HepG2 (cell line): ENCODE measurements around the gene GNG13. TPM values are rescaled to one million over a fixed set of nuclear protein-coding genes. Genes with fewer than 3 reads are reported as not detected.

Experiments
- RXRA ChIP-seq: sonication (generic); formaldehyde crosslinking; IDR thresholded peaks from 2 replicates; pipeline ENCODE4 v1.5.1; 2020; ENCODE audit warnings: missing genetic modification reagents
- SALL1 ChIP-seq: sonication (generic); formaldehyde crosslinking; IDR thresholded peaks from 2 replicates; pipeline ENCODE4 v1.8.0; 2022; ENCODE audit warnings: mild to moderate bottlenecking, missing genetic modification reagents
- ZNF451 ChIP-seq: sonication (generic); formaldehyde crosslinking; IDR thresholded peaks from 2 replicates; pipeline ENCODE4 v1.5.0; 2020; ENCODE audit warnings: mild to moderate bottlenecking, missing genetic modification reagents
- polyA plus RNA-seq, 8 experiments: library from polyadenylated mRNA; depleted of rRNA in 3 of 8; stranded (reverse) in 7 of 8; unstranded in 1 of 8; fragments of >200 nt; fragmentation: Illumina TruSeq in 4 of 8; extraction: Trizol in 4 of 8; gene quantifications; 2 replicates each; pipeline versions ENCODE4 v1.2.1 to v1.2.3, GENCODE V29; 2011 to 2016; ENCODE audit warnings: low read depth in 4 of 8, missing spikeins in 1 of 8, mixed read lengths in 1 of 8; ENCODE audit not compliant: insufficient read depth in 1 of 8
- total RNA-seq, 5 experiments: library from RNA; depleted of rRNA; stranded (reverse); fragments of >200 nt; fragmentation: Illumina TruSeq; extraction: Trizol; gene quantifications; 2 replicates each; pipeline ENCODE4 v1.2.3, GENCODE V29; 2016; ENCODE audit warnings: low read depth in 1 of 5
- TF ChIP-seq, protein P1 (sequence below): sonication (generic); formaldehyde crosslinking; conservative IDR thresholded peaks from 2 replicates; pipeline ENCODE4 v1.4.0; 2020; ENCODE audit warnings: missing genetic modification reagents
- TF ChIP-seq, protein P2 (sequence below): sonication (generic); formaldehyde crosslinking; IDR thresholded peaks from 2 replicates; pipeline ENCODE4 v1.4.0; 2020; ENCODE audit warnings: missing genetic modification reagents, borderline replicate concordance
- TF ChIP-seq, protein P3 (sequence below): sonication (generic); formaldehyde crosslinking; IDR thresholded peaks from 2 replicates; pipeline ENCODE4 v1.4.0; 2020; ENCODE audit warnings: mild to moderate bottlenecking, missing genetic modification reagents
- TF ChIP-seq, protein P4 (sequence below): IDR thresholded peaks from 2 replicates; pipeline ENCODE4 v1.6.1; 2012; ENCODE audit warnings: inconsistent platforms

The GNG13 gene
- total and polyA plus RNA-seq, 2 of the 13 experiments (the other 11 are each of a cell fraction or from before 2014, with no cell fraction given) = not detected

DNA sequence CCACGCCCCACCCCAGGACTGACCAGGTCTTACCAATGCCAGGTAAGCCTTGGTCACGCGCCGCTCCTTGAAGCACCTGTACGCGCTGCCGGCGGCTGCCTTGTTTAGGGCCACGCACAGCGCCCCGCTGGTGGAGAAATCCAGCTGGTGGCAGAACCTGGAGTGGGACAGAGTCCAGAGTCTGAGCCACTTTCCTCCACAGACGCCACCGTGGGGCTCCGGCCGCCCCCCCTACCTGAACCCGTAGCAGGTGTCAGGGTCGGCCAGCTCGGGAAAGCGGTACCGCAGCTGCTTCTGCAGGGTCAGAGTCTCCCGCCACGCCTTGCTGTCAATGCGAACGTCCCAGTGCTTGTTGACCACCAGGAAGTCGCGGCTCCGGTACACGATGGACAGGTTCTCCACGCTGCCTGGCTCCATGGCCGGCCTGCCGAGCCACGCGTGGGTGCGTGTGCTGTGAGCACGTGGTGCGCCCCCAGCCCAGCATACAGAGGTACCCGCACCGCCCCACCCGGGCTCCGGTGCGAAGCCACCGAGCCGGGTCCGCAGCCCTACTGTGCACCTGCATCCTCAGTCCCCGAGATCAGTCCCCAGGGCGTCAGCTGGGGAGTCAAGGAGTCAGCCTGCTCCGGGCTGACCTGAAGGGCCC lies 13.1 kb downstream of the GNG13 start (continued):
- TF ChIP-seq, protein P1, sequence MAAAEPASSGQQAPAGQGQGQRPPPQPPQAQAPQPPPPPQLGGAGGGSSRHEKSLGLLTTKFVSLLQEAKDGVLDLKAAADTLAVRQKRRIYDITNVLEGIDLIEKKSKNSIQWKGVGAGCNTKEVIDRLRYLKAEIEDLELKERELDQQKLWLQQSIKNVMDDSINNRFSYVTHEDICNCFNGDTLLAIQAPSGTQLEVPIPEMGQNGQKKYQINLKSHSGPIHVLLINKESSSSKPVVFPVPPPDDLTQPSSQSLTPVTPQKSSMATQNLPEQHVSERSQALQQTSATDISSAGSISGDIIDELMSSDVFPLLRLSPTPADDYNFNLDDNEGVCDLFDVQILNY (CRISPR knock-in tag) = peak; percentile 59; the same call in 1 of the 2 replicates
- TF ChIP-seq ZNF451 (no peak), SALL1 (peak; percentile 17), RXRA (CRISPR knock-in tag) (peak; percentile 46; the same call in 1 of the 2 replicates)
- TF ChIP-seq, protein P2, sequence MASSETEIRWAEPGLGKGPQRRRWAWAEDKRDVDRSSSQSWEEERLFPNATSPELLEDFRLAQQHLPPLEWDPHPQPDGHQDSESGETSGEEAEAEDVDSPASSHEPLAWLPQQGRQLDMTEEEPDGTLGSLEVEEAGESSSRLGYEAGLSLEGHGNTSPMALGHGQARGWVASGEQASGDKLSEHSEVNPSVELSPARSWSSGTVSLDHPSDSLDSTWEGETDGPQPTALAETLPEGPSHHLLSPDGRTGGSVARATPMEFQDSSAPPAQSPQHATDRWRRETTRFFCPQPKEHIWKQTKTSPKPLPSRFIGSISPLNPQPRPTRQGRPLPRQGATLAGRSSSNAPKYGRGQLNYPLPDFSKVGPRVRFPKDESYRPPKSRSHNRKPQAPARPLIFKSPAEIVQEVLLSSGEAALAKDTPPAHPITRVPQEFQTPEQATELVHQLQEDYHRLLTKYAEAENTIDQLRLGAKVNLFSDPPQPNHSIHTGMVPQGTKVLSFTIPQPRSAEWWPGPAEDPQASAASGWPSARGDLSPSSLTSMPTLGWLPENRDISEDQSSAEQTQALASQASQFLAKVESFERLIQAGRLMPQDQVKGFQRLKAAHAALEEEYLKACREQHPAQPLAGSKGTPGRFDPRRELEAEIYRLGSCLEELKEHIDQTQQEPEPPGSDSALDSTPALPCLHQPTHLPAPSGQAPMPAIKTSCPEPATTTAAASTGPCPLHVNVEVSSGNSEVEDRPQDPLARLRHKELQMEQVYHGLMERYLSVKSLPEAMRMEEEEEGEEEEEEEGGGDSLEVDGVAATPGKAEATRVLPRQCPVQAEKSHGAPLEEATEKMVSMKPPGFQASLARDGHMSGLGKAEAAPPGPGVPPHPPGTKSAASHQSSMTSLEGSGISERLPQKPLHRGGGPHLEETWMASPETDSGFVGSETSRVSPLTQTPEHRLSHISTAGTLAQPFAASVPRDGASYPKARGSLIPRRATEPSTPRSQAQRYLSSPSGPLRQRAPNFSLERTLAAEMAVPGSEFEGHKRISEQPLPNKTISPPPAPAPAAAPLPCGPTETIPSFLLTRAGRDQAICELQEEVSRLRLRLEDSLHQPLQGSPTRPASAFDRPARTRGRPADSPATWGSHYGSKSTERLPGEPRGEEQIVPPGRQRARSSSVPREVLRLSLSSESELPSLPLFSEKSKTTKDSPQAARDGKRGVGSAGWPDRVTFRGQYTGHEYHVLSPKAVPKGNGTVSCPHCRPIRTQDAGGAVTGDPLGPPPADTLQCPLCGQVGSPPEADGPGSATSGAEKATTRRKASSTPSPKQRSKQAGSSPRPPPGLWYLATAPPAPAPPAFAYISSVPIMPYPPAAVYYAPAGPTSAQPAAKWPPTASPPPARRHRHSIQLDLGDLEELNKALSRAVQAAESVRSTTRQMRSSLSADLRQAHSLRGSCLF = no peak
- TF ChIP-seq, protein P3, sequence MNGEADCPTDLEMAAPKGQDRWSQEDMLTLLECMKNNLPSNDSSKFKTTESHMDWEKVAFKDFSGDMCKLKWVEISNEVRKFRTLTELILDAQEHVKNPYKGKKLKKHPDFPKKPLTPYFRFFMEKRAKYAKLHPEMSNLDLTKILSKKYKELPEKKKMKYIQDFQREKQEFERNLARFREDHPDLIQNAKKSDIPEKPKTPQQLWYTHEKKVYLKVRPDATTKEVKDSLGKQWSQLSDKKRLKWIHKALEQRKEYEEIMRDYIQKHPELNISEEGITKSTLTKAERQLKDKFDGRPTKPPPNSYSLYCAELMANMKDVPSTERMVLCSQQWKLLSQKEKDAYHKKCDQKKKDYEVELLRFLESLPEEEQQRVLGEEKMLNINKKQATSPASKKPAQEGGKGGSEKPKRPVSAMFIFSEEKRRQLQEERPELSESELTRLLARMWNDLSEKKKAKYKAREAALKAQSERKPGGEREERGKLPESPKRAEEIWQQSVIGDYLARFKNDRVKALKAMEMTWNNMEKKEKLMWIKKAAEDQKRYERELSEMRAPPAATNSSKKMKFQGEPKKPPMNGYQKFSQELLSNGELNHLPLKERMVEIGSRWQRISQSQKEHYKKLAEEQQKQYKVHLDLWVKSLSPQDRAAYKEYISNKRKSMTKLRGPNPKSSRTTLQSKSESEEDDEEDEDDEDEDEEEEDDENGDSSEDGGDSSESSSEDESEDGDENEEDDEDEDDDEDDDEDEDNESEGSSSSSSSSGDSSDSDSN (CRISPR knock-in tag) = 0 out of 2 replicates have a peak, but pooled peaks have one; percentile 46
- TF ChIP-seq, protein P4, sequence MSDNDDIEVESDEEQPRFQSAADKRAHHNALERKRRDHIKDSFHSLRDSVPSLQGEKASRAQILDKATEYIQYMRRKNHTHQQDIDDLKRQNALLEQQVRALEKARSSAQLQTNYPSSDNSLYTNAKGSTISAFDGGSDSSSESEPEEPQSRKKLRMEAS = peak; percentile 40; the same call in 1 of the 2 replicates
